PFSK-1 (cell line): ENCODE data around the gene SLC12A3.

Experiments
- FOXP2 ChIP-seq: optimal IDR thresholded peaks from 2 replicates; pipeline ENCODE3; 2011; ENCODE audit warnings: borderline replicate concordance, control low read depth, inconsistent platforms; ENCODE audit not compliant: insufficient read depth; ENCODE audit errors: extremely low read length, extremely low read depth
- POLR2AphosphoS5 ChIP-seq: IDR thresholded peaks from 2 replicates; pipeline ENCODE4 v1.6.1; 2012; ENCODE audit warnings: low read depth, mild to moderate bottlenecking, control low read depth, low read length, moderate library complexity
- REST ChIP-seq, 2 experiments: IDR thresholded peaks; 2 replicates each; pipeline versions ENCODE4 v1.6.1 to v1.8.0; 2011 to 2012; ENCODE audit warnings: low read depth in 2 of 2, low read length in 2 of 2, control low read depth in 1 of 2, inconsistent platforms in 1 of 2, mild to moderate bottlenecking in 1 of 2, moderate library complexity in 1 of 2; ENCODE audit not compliant: insufficient read depth in 1 of 2
- SIN3A ChIP-seq: IDR thresholded peaks from 2 replicates; pipeline ENCODE4 v1.6.1; 2012; ENCODE audit warnings: mild to moderate bottlenecking, low read length, moderate library complexity, borderline replicate concordance; ENCODE audit not compliant: insufficient read depth
- TAF1 ChIP-seq: IDR thresholded peaks from 2 replicates; pipeline ENCODE4 v1.6.1; 2012; ENCODE audit warnings: low read length, control low read depth, borderline replicate concordance; ENCODE audit not compliant: insufficient read depth

- TF ChIP-seq SIN3A (no peak), POLR2AphosphoS5 (no peak), REST (IDR thresholded peaks at IDR 0.05; ENCODE audit: insufficient read depth in 1 of 2, low read depth in 2 of 2, low read length in 2 of 2) (no peak), TAF1 (no peak), FOXP2 (no peak)
Observed at GRCh38 chr16:56841233-56841632, 23.8 kb upstream of the SLC12A3 start.
